ENCODE results near the gene SYVN1.
"Not testable (repeated sequence)": the region's sequence is repeated elsewhere in the genome, so short reads cannot be mapped to it uniquely, and the experiment has no call there.

SYVN1 gene

DNA sequence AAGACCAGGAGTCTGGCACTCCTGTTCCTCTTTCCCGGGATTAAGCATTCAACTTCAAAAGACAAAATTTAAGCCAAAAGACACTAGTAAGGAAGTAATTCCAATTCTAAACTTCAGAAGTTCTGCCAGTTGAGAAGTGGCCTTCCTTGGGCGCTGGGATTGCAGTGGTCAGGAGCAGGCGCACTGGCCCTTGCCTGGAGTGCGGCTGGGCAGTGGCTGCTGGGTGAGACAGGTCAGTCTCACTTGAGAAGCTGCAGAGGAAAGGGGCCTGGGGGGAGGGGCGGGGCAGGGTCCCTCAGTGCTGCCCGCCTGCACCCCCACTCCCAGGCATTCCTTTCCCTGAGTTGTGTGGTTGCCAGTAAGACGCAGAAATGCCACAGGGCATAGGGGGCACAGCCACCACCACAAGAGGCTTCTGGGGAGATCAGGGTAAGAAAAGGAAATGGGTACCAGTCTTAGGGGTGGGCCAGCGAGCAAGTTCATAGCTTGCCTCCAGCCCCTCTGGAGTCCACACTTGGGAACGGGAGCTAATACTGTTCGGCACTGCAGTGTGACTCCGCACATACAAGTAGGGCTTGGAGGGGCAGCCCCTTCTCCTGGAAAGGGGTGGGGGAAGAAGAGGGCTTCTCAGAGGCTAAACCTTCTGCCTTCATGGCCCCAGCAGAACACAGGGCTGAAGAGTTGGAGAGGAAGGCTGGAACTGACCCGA, 6.7 kb downstream of the SYVN1 start:
- DNase-seq (ENCODE audit: low spot score) = no peak

- DNase-seq (ENCODE audit: low spot score) = no peak
Observed at GRCh38 chr11:65126624-65127274, 7.6 kb downstream of the SYVN1 start.

DNA sequence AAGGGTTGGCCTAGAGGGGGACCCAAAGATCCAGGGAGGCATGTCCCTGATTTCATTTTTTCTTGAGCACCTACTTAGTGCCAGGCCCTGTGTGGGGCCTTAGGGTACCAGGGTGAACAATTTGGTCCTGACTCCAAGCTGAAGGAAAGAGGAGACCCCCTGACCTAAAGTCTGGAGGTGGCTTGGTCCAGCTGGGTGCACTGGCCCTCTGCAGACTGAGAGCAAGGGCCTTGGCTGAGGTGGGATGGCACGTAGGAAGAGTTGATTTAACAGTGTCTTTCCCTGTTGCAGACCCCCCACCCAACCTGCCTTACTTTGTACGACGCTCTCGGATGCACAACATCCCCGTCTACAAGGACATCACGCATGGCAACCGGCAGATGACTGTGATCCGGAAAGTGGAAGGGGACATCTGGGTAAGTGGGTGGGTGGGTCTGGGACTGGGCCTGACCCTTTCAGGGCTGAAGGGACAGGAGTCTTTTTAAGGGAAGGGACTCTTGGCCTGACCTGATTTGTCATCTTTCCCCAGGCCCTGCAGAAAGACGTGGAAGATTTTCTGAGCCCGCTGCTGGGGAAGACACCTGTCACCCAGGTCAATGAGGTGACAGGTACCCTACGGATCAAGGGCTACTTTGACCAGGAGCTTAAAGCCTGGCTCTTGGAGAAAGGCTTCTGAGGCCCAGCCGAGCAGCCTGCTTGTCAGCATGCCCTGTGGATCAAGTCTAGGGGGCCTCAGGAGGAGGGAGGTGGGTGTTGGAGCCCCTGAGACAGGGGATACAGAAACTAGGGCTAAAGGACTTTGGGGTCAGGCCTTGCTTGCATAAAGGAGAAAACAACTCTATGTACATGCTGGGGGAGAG, 8.9 kb downstream of the SYVN1 start:
- DNase-seq (ENCODE audit: low spot score) = no peak

DNA sequence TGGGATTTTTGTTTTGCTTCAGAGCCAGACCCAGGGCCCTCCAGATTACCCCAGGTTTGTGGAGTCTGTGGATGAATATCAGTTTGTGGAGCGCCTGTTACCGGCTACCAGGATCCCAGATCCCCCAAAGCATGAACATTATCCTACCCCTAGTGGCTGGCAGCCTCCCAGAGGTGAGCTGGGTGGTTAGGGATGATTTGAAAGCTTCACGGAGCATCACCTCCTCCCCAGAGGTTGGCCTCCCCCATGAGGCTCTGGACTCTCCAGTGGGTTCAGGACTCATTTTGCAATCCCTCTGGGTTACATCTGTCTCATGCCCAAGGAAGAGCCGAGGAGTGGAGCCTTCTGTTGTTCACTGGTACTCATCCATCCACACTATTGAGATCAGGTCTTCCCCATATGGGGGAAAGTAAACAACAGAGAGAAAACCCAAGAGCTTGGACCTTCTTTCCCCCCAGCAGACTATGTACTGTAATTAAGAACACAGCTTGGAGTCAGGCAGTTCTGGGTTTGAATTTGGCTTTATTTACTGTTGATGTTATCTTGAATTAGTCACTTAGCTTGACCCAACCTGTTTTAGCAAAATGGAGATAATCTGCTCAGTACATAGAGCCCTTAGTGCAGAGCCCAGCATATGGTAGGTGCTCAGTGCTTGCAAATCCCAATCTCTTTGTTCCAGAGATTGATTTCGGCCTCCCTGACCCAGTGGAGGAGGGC, 9.7 kb downstream of the SYVN1 start:
- DNase-seq (ENCODE audit: low spot score) = no peak

DNA sequence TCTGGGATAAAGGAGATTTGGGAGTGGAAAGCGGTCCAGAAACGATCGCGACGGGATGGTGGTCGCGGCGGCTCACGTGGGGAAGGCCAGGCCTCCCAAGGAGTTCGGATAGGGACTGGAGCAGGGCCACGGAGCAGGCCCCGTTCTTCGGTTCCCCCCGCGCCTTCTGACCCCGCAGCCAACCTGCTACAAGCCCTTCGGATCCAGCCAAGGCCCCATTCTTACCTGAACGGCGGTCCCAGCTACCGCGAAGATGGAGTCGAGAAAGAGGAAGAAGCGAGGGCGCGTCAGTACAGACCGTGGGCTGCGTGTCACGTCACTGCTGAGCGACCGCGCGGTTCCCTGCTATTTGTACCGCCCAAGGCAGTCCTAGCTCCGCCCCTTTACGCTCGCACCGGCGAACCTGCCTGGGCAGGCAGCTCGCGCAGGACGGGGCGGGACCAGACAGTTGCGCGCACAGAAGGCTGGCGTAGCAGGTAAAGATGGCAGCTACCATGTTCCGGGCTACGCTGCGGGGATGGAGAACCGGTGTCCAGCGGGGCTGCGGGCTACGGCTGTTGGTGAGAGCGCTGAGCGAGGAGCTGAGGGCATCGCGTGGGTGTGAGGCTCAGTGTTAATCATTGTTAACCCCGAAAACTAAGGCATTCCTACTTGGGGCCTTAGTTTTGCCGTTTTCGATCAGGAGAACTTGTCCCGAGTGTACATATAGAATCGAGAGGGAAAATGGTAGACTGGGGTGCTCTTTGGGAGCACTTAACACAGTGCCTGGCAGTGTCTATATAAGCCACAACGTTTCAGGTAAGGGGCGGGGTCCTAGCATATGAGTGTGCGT, 12.2 kb downstream of the SYVN1 start, which contains the start of the genes FAU and MRPL49:
Gene FAU, minus strand, starts transcription at position 270 of the 832 bp plus-strand sequence. CDS start 321 bp downstream, outside the sequence.
Gene MRPL49, plus strand, starts transcription at position 457 of the 832 bp plus-strand sequence. Its CDS starts 26 bp downstream, at position 483.
- DNase-seq (ENCODE audit: low spot score) = peak; percentile 100

DNA sequence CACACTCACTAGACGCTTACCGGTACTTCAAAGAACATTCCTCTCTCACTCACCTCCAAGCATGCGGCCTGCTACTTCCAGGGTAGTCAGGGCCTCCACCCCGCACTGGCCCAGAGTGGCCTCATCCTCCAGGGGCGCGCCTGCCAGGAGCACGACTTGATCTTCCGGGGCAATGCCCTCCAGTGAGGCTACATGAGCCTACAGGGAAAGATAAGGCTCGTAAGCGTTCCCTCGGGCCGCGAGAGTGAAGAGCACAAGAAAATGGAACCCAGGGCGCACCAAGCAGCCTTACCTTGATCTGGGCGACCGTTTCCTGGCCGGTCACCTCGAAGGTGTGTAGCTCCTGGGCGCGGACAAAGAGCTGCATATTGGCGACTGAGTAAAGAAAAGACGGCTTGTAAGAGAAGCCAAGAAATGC, 12.9 kb downstream of the SYVN1 start:
- DNase-seq (ENCODE audit: low spot score) = no peak

DNA sequence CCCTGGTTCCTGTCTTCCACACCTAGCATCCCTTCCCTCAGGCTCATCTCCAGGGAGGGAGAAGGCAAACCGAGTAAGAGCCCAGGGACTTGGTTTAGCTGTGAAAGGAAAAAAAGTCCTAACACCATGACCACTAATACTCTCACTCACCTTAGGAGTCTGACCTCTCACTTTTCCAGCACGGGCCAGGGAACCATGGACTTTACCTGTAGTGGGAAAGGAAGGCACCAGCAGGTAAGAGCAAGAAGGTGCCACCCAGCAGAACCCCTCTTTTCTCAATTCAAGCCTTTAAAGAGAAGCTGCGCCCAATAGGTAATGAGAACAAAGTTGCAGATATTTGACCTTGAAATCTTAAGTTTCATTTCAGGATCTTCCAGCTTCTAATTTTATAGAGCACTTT, 13.5 kb downstream of the SYVN1 start:
- no peak for DNase-seq (ENCODE audit: low spot score)

DNA sequence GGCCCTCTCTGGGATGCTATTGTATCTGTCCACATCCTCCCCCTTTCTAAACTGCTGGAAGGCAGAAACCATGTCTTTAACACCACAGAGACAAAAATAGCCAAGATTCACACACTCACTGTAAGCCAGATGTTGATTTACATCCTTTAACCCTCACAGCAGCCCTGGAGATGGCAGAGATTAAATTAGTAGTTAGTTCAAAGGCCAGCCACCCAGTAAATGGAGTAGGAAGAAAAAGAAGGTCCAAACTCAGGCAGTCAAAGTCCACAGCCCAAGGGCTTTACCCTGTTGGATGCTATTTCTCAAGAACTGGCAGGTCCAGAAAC, 14.7 kb downstream of the SYVN1 start:
- DNase-seq (ENCODE audit: low spot score) = no peak

DNA sequence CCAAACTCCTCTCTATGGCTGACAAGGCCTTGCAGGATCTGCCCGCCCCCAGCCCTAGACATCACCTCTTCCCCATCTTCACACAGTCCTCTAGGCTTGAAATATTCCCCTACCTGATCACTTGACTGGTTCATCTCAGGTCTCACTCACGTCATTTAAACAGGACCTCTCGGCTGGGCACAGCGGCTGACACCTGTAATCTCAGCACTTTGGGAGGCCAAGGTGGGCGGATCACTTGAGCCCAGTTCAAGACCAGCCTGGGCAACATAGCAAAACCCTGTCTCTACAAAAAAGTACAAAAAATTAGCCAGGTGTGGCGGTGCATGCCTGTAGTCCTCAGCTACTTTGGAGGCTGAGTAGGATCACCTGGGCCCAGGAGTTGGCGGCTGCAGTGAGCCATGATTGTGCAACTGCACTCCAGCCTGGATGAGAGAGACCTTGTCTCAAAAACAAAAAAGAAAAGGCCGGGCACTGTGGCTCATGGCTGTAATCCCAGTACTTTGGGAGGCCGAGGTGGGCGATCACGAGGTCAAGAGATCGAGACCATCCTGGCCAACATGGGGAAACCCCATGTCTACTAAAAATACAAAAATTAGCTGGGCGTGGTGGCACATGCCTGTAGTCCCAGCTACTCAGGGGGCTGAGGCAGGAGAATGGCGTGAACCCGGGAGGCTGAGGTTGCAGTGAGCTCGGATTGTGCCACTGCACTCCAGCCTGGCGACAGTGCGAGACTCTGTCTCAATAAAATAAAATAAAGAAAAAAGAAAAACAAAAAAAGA, 15.2 kb downstream of the SYVN1 start:
- DNase-seq (ENCODE audit: low spot score) = not testable (repeated sequence)

DNA sequence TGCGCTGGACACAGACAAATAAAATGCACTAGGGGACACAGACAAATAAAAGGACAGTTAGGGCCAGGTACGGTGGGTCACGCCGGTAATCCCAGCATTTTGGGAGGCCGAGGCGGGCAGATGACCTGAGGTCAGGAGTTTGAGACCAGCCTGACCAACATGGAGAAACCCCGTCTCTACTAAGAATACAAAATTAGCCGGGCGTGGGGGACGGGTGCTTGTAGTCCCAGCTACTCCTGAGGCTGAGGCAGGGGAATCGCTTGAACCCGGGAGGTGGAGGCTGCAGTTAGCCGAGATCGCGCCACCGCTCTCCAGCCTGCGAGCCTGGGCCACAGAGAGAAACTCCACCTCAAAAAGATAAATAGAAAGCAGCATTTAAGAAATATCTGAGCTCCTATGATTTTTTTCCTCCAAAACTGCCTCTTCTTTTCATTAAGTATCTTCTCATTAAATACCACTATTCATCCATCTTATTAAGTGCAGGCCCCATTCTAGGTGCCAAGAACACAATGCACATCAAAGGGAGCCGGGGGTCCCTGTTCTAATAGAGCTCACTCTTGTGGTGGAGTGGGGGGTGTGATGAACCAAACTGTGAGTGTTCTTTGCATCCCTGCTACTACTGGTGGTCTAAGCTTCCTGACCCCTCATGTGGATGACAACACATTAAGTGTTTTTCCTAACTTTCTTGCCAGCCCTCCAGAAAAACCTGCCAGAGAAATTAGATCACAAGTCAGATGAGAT, 16.1 kb downstream of the SYVN1 start:
- DNase-seq (ENCODE audit: low spot score) = no peak

DNA sequence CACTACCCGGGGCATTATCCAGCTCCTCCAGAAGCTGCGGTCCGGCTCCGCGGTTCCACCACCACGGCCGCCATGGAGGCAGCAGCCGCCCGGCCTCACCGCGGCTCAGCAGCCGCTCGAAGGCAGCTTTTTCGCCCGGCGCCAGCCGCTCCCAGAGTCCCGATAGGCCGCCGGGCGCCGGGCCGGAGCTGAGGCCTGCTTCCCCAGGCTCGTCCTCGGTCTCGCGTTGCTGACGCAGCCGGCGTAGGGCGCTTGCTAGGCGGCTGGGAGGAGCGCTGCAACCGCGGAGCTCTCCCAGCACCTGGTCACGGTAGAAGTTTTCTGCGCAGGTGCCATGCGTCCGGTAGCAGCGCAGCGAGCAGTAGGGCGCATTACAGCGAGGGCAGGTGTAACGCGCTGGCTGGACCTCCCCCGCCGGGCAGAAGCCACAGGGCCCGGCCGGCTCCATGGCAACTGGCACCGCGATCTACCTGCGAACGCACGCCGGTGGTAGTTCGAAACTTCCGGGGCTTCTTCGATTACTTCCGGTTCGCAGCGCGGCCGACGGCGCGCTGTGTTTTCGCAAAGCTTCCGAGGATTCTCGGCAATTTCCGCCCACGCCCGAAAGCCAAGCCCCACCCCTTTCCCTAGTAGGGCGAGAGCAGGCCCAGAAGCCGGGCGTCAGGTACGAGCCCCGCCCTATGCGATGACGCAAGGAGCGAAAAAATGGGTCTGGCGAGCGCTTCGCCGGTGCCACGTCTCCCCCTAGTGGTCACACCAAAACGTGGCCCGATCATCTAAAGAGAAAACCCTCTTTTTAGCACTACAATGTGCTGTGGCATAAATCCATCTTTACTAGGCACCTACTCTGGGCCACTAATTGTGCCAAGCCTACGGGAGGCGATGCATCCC, 16.9 kb downstream of the SYVN1 start, which contains the start of gene ZNHIT2:
Gene ZNHIT2, minus strand, starts transcription at position 496 of the 891 bp plus-strand sequence. Its CDS starts 48 bp downstream, at position 448.
- DNase-seq (ENCODE audit: low spot score) = peak; percentile 98

- peak; percentile 19 for DNase-seq (ENCODE audit: low spot score)
Observed at GRCh38 chr11:65116370-65117205, 17.7 kb downstream of the SYVN1 start.

DNA sequence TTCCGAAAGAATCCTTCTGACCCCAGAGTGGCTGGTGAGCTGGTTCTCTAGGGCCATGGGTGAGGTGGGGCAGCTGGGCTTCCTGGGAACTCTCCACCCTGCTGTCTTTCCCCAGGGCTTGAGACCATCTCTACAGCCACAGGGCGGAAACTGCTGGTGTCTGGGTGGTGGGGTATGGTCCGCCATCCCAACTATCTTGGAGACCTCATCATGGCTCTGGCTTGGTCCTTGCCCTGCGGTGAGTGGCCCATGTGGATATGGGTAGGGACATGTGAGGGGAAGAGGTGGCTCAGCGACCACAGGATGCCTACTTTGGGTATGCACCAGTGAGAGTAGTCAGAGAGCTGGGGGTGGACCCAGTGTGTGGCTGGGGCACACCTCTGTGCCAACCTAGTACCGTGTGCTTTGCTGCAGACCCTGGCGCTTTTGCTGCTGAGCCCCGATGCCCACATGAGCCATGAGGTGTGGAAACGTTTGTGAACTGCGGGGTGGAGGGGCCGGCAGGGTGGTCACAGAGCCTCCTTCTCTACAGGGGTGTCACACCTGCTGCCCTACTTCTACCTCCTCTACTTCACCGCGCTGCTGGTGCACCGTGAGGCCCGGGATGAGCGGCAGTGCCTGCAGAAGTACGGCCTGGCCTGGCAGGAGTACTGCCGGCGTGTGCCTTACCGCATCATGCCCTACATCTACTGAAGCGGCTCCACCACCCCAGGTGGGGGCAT, 18.8 kb downstream of the SYVN1 start:
- DNase-seq (ENCODE audit: low spot score) = no peak

- no peak for DNase-seq (ENCODE audit: low spot score)
Observed at GRCh38 chr11:65114538-65115171, 19.7 kb downstream of the SYVN1 start.

GRCh38 chr11:65113839-65114238, 20.5 kb downstream of the SYVN1 start:
- no peak for DNase-seq (ENCODE audit: low spot score)

DNA sequence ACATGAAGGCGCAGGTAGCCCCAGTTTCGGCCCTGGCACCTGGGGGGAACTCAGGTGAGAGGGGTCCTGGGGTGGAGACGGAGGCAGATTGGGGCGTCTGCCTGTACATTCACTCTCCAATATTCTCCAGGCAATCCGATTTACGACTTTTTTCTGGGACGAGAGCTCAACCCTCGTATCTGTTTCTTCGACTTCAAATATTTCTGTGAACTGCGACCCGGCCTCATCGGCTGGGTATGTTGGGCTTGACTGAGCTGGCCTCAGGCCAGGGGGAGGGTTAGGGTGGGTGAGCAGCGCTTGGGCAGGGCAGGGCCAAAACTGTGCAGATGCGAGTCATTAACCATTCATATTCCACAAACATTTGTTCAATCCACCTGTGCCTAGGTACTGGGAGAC, 21.0 kb downstream of the SYVN1 start:
- DNase-seq (ENCODE audit: low spot score) = peak; percentile 26
